ENCODE measurements around the gene ZNF492.
A peak's percentile ranks its signal among the peaks of the same experiment; 100 is the strongest.
"Not testable (repeated sequence)": the region's sequence is repeated elsewhere in the genome, so short reads cannot be mapped to it uniquely, and the experiment has no call there.

ZNF492 gene

GRCh38 chr19:22633706-22634449 lies at the start of gene ZNF492:
Gene ZNF492 (plus strand): TSS chr19:22634324. CDS start chr19:22653400, 19,076 bp downstream.
- peak; percentile 58 for DNase-seq

- no peak for DNase-seq
Measured at GRCh38 chr19:22595422-22595821, 38.7 kb upstream of the ZNF492 start.

- no peak for DNase-seq
Measured at GRCh38 chr19:22595918-22596341, 38.2 kb upstream of the ZNF492 start.

- DNase-seq: no peak
Measured at GRCh38 chr19:22600690-22601648, 33.2 kb upstream of the ZNF492 start.

GRCh38 chr19:22601906-22602630 lies 32.1 kb upstream of the ZNF492 start:
- DNase-seq: no peak

- DNase-seq: no peak
Measured at GRCh38 chr19:22602631-22603272, 31.4 kb upstream of the ZNF492 start.

- DNase-seq: no peak
Measured at GRCh38 chr19:22603518-22604440, 30.3 kb upstream of the ZNF492 start.

GRCh38 chr19:22604571-22605274 lies 29.4 kb upstream of the ZNF492 start:
- DNase-seq: no peak

GRCh38 chr19:22605275-22606211 lies 28.6 kb upstream of the ZNF492 start:
- no peak for DNase-seq

GRCh38 chr19:22606212-22606553 lies 27.9 kb upstream of the ZNF492 start:
- no peak for DNase-seq

GRCh38 chr19:22606954-22607652 lies 27.0 kb upstream of the ZNF492 start:
- DNase-seq: no peak

GRCh38 chr19:22607653-22608430 lies 26.3 kb upstream of the ZNF492 start:
- no peak for DNase-seq

- DNase-seq: no peak
Measured at GRCh38 chr19:22608441-22608840, 25.7 kb upstream of the ZNF492 start.

- DNase-seq: no peak
Measured at GRCh38 chr19:22609630-22610029, 24.5 kb upstream of the ZNF492 start.

- DNase-seq: no peak
Measured at GRCh38 chr19:22610121-22610520, 24.0 kb upstream of the ZNF492 start.

- no peak for DNase-seq
Measured at GRCh38 chr19:22612316-22612715, 21.8 kb upstream of the ZNF492 start.

- DNase-seq: no peak
Measured at GRCh38 chr19:22616659-22617058, 17.5 kb upstream of the ZNF492 start.

- DNase-seq: not testable (repeated sequence)
Measured at GRCh38 chr19:22617181-22617580, 16.9 kb upstream of the ZNF492 start.

All from kidney glomerular epithelial cell (primary cell).